Measurements from ENCODE around the gene CRELD1. TPM values are rescaled to one million over a fixed set of nuclear protein-coding genes. Genes with fewer than 3 reads are reported as not detected.

The CRELD1 gene
- total and polyA plus RNA-seq, 2 of the 13 experiments (the other 11 are each of a cell fraction or from before 2014, with no cell fraction given), result 27.1 to 61.9 TPM

DNA sequence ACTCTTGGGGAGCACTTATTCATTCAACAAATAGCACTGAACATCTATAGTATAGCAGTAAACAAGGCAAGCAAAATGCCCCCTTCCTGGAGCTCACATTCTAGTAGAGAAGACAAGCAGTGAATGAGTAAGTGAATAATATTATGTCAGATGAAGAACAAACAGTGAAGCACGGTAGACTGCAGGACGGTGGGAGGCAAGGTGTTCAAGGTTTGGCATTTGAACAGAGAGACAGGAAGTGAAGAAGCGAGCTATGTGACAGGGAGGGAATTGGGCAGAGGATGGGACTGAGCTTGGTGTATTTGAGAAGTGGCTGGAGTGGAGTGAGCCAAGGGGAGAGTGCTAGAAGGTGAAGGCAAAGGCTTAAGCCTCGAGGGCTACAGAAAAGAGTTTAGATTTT, 1.4 kb downstream of the CRELD1 start:
- peaks cover 0 to 18% of the 10 kb centered on the region in 2 experiments; a peak in 2 of 5 replicates for H3K36me3 ChIP-seq (replicated peaks in 1 of 2; ENCODE audit: control insufficient read depth in 1 of 2, insufficient read depth in 2 of 2, low read length in 2 of 2)
- H4K20me1 ChIP-seq (ENCODE audit: insufficient read depth, low read length), result no peaks in the 10 kb centered on the region
- no peaks in the 10 kb centered on the region for H3K27me3 ChIP-seq (ENCODE audit: control insufficient read depth in 1 of 2, insufficient read depth in 2 of 2, low read length in 2 of 2)
- intact Hi-C loops (cut with micrococcal nuclease; ENCODE audit: unreplicated experiment) (loop anchor here (5.0 kb wide), 1 partner anchor 38 kb away; no protein-coding TSS in a partner anchor), in situ Hi-C loops (cut with HindIII; ENCODE audit: extremely low pct_ligation_motif_present, low pct_unique_long_range_greater_than_20kb) (no loop called here)
- peaks cover 48% of the 10 kb centered on the region for H3K4me1 ChIP-seq (ENCODE audit: insufficient read depth, low read length)
- peak overlapping the region; percentile 85 for H3K9ac ChIP-seq (ENCODE audit: insufficient read depth, low read depth, low read length)
- H3K4me3 ChIP-seq (replicated peaks in 1 of 3; ENCODE audit: insufficient read depth in 1 of 3, low read depth in 2 of 3, low read length in 3 of 3), result peak overlapping the region; percentile 70 to 82 (median 80); a peak in 5 of 6 replicates
- peak overlapping the region; percentile 86 for H3K4me2 ChIP-seq (ENCODE audit: low read depth, low read length)
- H3K79me2 ChIP-seq (ENCODE audit: insufficient read depth, low read length), result peaks cover 20% of the 10 kb centered on the region
- BruUV-seq (replicated peaks), result TSS peak; percentile 63
- H2AFZ ChIP-seq (ENCODE audit: low read length), result no peak overlapping the region
- POLR2A ChIA-PET, result interaction anchor here (1.1 to 7.6 kb wide), 5 partner anchors 12 to 90 kb away, joined by 3 to 124 read pairs (median 12); partner anchors contain the start of genes IL17RC and IL17RE
- WGBS (ENCODE audit: low lambda C conversion rate), result 39% methylated on average over 4 of the region's 4 CpGs
- H3K9me3 ChIP-seq (ENCODE audit: low read length), result no peaks in the 10 kb centered on the region
- FAIRE-seq (no peak), DNase-seq (ENCODE audit: low spot score) (no peak), ATAC-seq (no peak)
- H3K27ac ChIP-seq (ENCODE audit: extremely low read length, insufficient read depth, low read length), result no peak overlapping the region
- TF ChIP-seq ZNF788 (CRISPR knock-in tag; IDR thresholded peaks at IDR 0.05; ENCODE audit: borderline replicate concordance) (no peak), POLR2AphosphoS2 (IDR thresholded peaks at IDR 0.05; ENCODE audit: low read depth, low read length) (no peak), HIVEP1 (CRISPR knock-in tag; IDR thresholded peaks at IDR 0.05) (no peak)
- TF ChIP-seq, protein P1, sequence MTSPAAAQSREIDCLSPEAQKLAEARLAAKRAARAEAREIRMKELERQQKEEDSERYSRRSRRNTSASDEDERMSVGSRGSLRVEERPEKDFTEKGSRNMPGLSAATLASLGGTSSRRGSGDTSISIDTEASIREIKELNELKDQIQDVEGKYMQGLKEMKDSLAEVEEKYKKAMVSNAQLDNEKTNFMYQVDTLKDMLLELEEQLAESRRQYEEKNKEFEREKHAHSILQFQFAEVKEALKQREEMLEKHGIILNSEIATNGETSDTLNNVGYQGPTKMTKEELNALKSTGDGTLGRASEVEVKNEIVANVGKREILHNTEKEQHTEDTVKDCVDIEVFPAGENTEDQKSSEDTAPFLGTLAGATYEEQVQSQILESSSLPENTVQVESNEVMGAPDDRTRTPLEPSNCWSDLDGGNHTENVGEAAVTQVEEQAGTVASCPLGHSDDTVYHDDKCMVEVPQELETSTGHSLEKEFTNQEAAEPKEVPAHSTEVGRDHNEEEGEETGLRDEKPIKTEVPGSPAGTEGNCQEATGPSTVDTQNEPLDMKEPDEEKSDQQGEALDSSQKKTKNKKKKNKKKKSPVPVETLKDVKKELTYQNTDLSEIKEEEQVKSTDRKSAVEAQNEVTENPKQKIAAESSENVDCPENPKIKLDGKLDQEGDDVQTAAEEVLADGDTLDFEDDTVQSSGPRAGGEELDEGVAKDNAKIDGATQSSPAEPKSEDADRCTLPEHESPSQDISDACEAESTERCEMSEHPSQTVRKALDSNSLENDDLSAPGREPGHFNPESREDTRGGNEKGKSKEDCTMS (CRISPR knock-in tag; conservative IDR thresholded peaks at IDR 0.05), result no peak
- TF ChIP-seq, protein P2, sequence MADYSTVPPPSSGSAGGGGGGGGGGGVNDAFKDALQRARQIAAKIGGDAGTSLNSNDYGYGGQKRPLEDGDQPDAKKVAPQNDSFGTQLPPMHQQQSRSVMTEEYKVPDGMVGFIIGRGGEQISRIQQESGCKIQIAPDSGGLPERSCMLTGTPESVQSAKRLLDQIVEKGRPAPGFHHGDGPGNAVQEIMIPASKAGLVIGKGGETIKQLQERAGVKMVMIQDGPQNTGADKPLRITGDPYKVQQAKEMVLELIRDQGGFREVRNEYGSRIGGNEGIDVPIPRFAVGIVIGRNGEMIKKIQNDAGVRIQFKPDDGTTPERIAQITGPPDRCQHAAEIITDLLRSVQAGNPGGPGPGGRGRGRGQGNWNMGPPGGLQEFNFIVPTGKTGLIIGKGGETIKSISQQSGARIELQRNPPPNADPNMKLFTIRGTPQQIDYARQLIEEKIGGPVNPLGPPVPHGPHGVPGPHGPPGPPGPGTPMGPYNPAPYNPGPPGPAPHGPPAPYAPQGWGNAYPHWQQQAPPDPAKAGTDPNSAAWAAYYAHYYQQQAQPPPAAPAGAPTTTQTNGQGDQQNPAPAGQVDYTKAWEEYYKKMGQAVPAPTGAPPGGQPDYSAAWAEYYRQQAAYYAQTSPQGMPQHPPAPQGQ (CRISPR knock-in tag; IDR thresholded peaks at IDR 0.05; ENCODE audit: borderline replicate concordance), result no peak
- CTCF ChIA-PET (ENCODE audit: low intra/inter-chr PET ratio, low total read pairs), result interaction anchor here (3.1 kb wide), 1 partner anchor 11 kb away, joined by 14 read pairs; no protein-coding TSS in a partner anchor
